Measurements from ENCODE around the gene CNOT9.

The CNOT9 gene

GRCh38 chr2:218623366-218623705 lies 54.7 kb downstream of the CNOT9 start:
- peak overlapping the region; percentile 75 for H2AFZ ChIP-seq (ENCODE audit: low read length)
- no peak overlapping the region for H3K9ac ChIP-seq (ENCODE audit: low read depth, low read length, poor library complexity, severe bottlenecking)
- no peak overlapping the region for H3K4me2 ChIP-seq (ENCODE audit: low read depth, low read length, poor library complexity, severe bottlenecking)
- no peaks in the 10 kb centered on the region for H3K9me3 ChIP-seq (ENCODE audit: insufficient read depth, low read depth, low read length)
- H3K27me3 ChIP-seq (ENCODE audit: insufficient read depth, low read length, poor library complexity, severe bottlenecking), result no peaks in the 10 kb centered on the region
- no peaks in the 10 kb centered on the region for H3K4me1 ChIP-seq (ENCODE audit: insufficient read depth, low read length, poor library complexity, severe bottlenecking)
- H3F3A ChIP-seq (ENCODE audit: low read depth), result no peaks in the 10 kb centered on the region
- H3K79me2 ChIP-seq (ENCODE audit: insufficient read depth, low read length), result no peaks in the 10 kb centered on the region
- TF ChIP-seq CTCF (conservative IDR thresholded peaks at IDR 0.05; ENCODE audit: low read length), result no peak
- TF ChIP-seq EZH2phosphoT487 (IDR thresholded peaks at IDR 0.05; ENCODE audit: borderline replicate concordance), result no peak
- no peak overlapping the region for H3K4me3 ChIP-seq (ENCODE audit: low read length, poor library complexity, severe bottlenecking)
- H4K20me1 ChIP-seq (ENCODE audit: insufficient read depth, low read length, poor library complexity, severe bottlenecking), result no peaks in the 10 kb centered on the region
- no peaks in the 10 kb centered on the region for H3K9me2 ChIP-seq (replicated peaks; ENCODE audit: low read depth, low read length)
- no peaks in the 10 kb centered on the region for H3K36me3 ChIP-seq (ENCODE audit: insufficient read depth, low read length)

- Histone ChIP-seq H2AFZ (ENCODE audit: low read length) (no peak overlapping the region), H3K27me3 (ENCODE audit: insufficient read depth, low read length, poor library complexity, severe bottlenecking) (no peaks in the 10 kb centered on the region), H3F3A (ENCODE audit: low read depth) (no peaks in the 10 kb centered on the region), H3K4me3 (ENCODE audit: low read length, poor library complexity, severe bottlenecking) (no peak overlapping the region), H3K4me1 (ENCODE audit: insufficient read depth, low read length, poor library complexity, severe bottlenecking) (no peaks in the 10 kb centered on the region), H3K9me2 (replicated peaks; ENCODE audit: low read depth, low read length) (no peaks in the 10 kb centered on the region), H3K36me3 (ENCODE audit: insufficient read depth, low read length) (no peaks in the 10 kb centered on the region), H3K79me2 (ENCODE audit: insufficient read depth, low read length) (no peaks in the 10 kb centered on the region), H3K9ac (ENCODE audit: low read depth, low read length, poor library complexity, severe bottlenecking) (no peak overlapping the region), H3K4me2 (ENCODE audit: low read depth, low read length, poor library complexity, severe bottlenecking) (no peak overlapping the region), H4K20me1 (ENCODE audit: insufficient read depth, low read length, poor library complexity, severe bottlenecking) (no peaks in the 10 kb centered on the region), H3K9me3 (ENCODE audit: insufficient read depth, low read depth, low read length) (no peaks in the 10 kb centered on the region)
- TF ChIP-seq CTCF (conservative IDR thresholded peaks at IDR 0.05; ENCODE audit: low read length) (no peak), EZH2phosphoT487 (IDR thresholded peaks at IDR 0.05; ENCODE audit: borderline replicate concordance) (no peak)
Observed at GRCh38 chr2:218626369-218626768, 57.7 kb downstream of the CNOT9 start.

DNA sequence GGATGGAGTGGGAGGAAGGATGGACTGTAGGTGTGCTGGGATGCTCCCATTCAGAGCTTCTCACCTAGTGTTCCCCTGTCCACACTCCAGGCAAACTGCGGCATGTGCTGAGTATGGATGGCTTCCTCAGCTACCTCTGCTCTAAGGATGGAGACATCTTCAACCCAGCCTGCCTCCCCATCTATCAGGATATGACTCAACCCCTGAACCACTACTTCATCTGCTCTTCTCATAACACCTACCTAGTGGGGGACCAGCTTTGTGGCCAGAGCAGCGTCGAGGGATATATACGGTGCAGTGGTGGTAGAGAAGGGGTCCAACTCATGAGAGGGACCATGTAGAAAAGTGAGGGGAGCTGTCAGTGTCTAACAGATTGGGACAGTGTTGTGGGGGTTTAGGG lies 59.3 kb downstream of the CNOT9 start:
- Histone ChIP-seq H3K36me3 (ENCODE audit: insufficient read depth, low read length) (no peaks in the 10 kb centered on the region), H3K27me3 (ENCODE audit: insufficient read depth, low read length, poor library complexity, severe bottlenecking) (no peaks in the 10 kb centered on the region), H3K9me3 (ENCODE audit: insufficient read depth, low read depth, low read length) (no peaks in the 10 kb centered on the region), H2AFZ (ENCODE audit: low read length) (no peak overlapping the region), H3K4me1 (ENCODE audit: insufficient read depth, low read length, poor library complexity, severe bottlenecking) (no peaks in the 10 kb centered on the region), H3K9me2 (replicated peaks; ENCODE audit: low read depth, low read length) (no peaks in the 10 kb centered on the region), H3K4me3 (ENCODE audit: low read length, poor library complexity, severe bottlenecking) (no peak overlapping the region), H3K4me2 (ENCODE audit: low read depth, low read length, poor library complexity, severe bottlenecking) (no peak overlapping the region), H3F3A (ENCODE audit: low read depth) (no peaks in the 10 kb centered on the region), H4K20me1 (ENCODE audit: insufficient read depth, low read length, poor library complexity, severe bottlenecking) (no peaks in the 10 kb centered on the region), H3K79me2 (ENCODE audit: insufficient read depth, low read length) (no peaks in the 10 kb centered on the region), H3K9ac (ENCODE audit: low read depth, low read length, poor library complexity, severe bottlenecking) (no peak overlapping the region)
- TF ChIP-seq CTCF (conservative IDR thresholded peaks at IDR 0.05; ENCODE audit: low read length) (no peak), EZH2phosphoT487 (IDR thresholded peaks at IDR 0.05; ENCODE audit: borderline replicate concordance) (no peak)

All from Loucy (cell line).